NCI-H1436 treated with DMSO at 0.1 percent for 48 hours (cell line): ENCODE measurements around the gene ZBTB32.
"Not testable (repeated sequence)": the region's sequence is repeated elsewhere in the genome, so short reads cannot be mapped to it uniquely, and the experiment has no call there.

Experiments
- DNase-seq: peaks from one replicate; lab custom pipeline; 2025; lab: John Stamatoyannopoulos, UW

ZBTB32 gene

GRCh38 chr19:35721374-35721773, 17.0 kb downstream of the ZBTB32 start:
- DNase-seq = no peak

- no peak for DNase-seq
Observed at GRCh38 chr19:35722461-35722860, 18.1 kb downstream of the ZBTB32 start.

GRCh38 chr19:35722897-35723296, 18.5 kb downstream of the ZBTB32 start:
- no peak for DNase-seq

- no peak for DNase-seq
Observed at GRCh38 chr19:35723671-35724070, 19.3 kb downstream of the ZBTB32 start.

- not testable (repeated sequence) for DNase-seq
Observed at GRCh38 chr19:35724132-35724531, 19.8 kb downstream of the ZBTB32 start.

- no peak for DNase-seq
Observed at GRCh38 chr19:35724560-35724959, 20.2 kb downstream of the ZBTB32 start.

GRCh38 chr19:35725216-35725861, 21.0 kb downstream of the ZBTB32 start:
- no peak for DNase-seq

- DNase-seq = no peak
Observed at GRCh38 chr19:35727053-35727955, 22.9 kb downstream of the ZBTB32 start.

GRCh38 chr19:35727956-35728706, 23.8 kb downstream of the ZBTB32 start:
- DNase-seq = no peak

- DNase-seq = no peak
Observed at GRCh38 chr19:35729021-35729420, 24.7 kb downstream of the ZBTB32 start.

- no peak for DNase-seq
Observed at GRCh38 chr19:35729763-35730162, 25.4 kb downstream of the ZBTB32 start.

- no peak for DNase-seq
Observed at GRCh38 chr19:35730326-35730725, 26.0 kb downstream of the ZBTB32 start.

GRCh38 chr19:35731353-35731752, 27.0 kb downstream of the ZBTB32 start:
- no peak for DNase-seq

GRCh38 chr19:35731779-35732405, 27.5 kb downstream of the ZBTB32 start:
- no peak for DNase-seq

- no peak for DNase-seq
Observed at GRCh38 chr19:35732540-35733179, 28.3 kb downstream of the ZBTB32 start.

GRCh38 chr19:35733180-35734125, 29.1 kb downstream of the ZBTB32 start:
- DNase-seq = no peak

GRCh38 chr19:35734273-35734672, 29.9 kb downstream of the ZBTB32 start:
- no peak for DNase-seq

GRCh38 chr19:35734889-35735288, 30.5 kb downstream of the ZBTB32 start:
- DNase-seq = no peak

GRCh38 chr19:35736913-35737886, 32.8 kb downstream of the ZBTB32 start:
- DNase-seq = no peak
